Endodermal cell (in vitro differentiated cells): ENCODE measurements around the gene HYAL2. TPM values are rescaled to one million over a fixed set of nuclear protein-coding genes. Genes with fewer than 3 reads are reported as not detected.

Source experiments
- DNase-seq: peaks from one replicate; pipeline ENCODE4 v3.0.0-alpha.2; 2017
- H3K27ac ChIP-seq: 2 replicates; pipeline ENCODE4 v1.5.1; 2013; ENCODE audit warnings: mild to moderate bottlenecking, low read depth, low read length, moderate library complexity
- H3K27me3 ChIP-seq: 2 replicates; pipeline ENCODE4 v1.6.1; 2013; ENCODE audit warnings: mild to moderate bottlenecking, low read length, moderate library complexity; ENCODE audit not compliant: insufficient read depth, control insufficient read depth, poor library complexity, severe bottlenecking
- H3K36me3 ChIP-seq: 2 replicates; pipeline ENCODE4 v1.7.0; 2013; ENCODE audit warnings: mild to moderate bottlenecking, low read length, moderate library complexity; ENCODE audit not compliant: control insufficient read depth, insufficient read depth
- H3K4me1 ChIP-seq: one replicate; pipeline ENCODE4 v1.7.0; 2013; ENCODE audit warnings: low read length; ENCODE audit not compliant: control insufficient read depth, insufficient read depth
- H3K4me3 ChIP-seq: 2 replicates; pipeline ENCODE4 v1.5.1; 2013; ENCODE audit warnings: mild to moderate bottlenecking, low read length, moderate library complexity
- H3K9ac ChIP-seq: 2 replicates; pipeline ENCODE4 v1.6.1; 2013; ENCODE audit warnings: mild to moderate bottlenecking, low read length, moderate library complexity; ENCODE audit not compliant: poor library complexity, severe bottlenecking; ENCODE audit errors: extremely low read depth
- H3K9me3 ChIP-seq: 2 replicates; pipeline ENCODE4 v1.6.1; 2013; ENCODE audit warnings: mild to moderate bottlenecking, low read length, moderate library complexity; ENCODE audit not compliant: control insufficient read depth
- H3K27ac Mint-ChIP-seq: 2 replicates; pipeline ENCODE4 v1.8.0; 2020; ENCODE audit warnings: mixed read lengths
- H3K27me3 Mint-ChIP-seq: 2 replicates; pipeline ENCODE4 v1.8.0; 2021; ENCODE audit warnings: mild to moderate bottlenecking, mixed read lengths; ENCODE audit not compliant: insufficient read depth
- H3K36me3 Mint-ChIP-seq: 2 replicates; pipeline ENCODE4 v1.8.0; 2020; ENCODE audit warnings: low read depth, mixed read lengths
- H3K4me1 Mint-ChIP-seq: 2 replicates; pipeline ENCODE4 v1.8.0; 2020; ENCODE audit warnings: mixed read lengths
- H3K4me3 Mint-ChIP-seq: 2 replicates; pipeline ENCODE4 v1.8.0; 2020; ENCODE audit warnings: mild to moderate bottlenecking, moderate library complexity, mixed read lengths
- H3K9me3 Mint-ChIP-seq: 2 replicates; pipeline ENCODE4 v1.8.0; 2020; ENCODE audit warnings: mild to moderate bottlenecking, mixed read lengths
- CTCF ChIP-seq: fragments of 200-600 bp; sonication (generic); conservative IDR thresholded peaks from 2 replicates; pipeline ENCODE4 v1.5.0; 2021; ENCODE audit warnings: antibody characterized with exemption, mild to moderate bottlenecking
- WGBS, 2 experiments: methylation state at CpG; one replicate each; pipeline versions ENCODE4 v1.1.5 to v1.1.7; 2013; ENCODE audit warnings: missing lambda C conversion rate in 2 of 2, mixed read lengths in 1 of 2; ENCODE audit not compliant: insufficient coverage in 1 of 2, insufficient read length in 1 of 2; 5-methylcytosine and 5-hydroxymethylcytosine counted together
- total RNA-seq, 2 donors: library from RNA; stranded (reverse); fragmentation: NEBNext Ultra II Directional in 1 of 2; extraction: Animal tissue kit (Norgen Biotek cat#: 25700) in 1 of 2; gene quantifications; 2 replicates in 1 of 2; 3 replicates in 1 of 2; pipeline ENCODE4 v1.2.1, GENCODE V29; 2021

Gene HYAL2
- total RNA-seq, 2 donors from 2014 or later, result 55.3 to 61.1 TPM

GRCh38 chr3:50354186-50354764 is 31.7 kb upstream of the HYAL2 start:
- WGBS, 2 experiments, result 96 to 100% methylated on average over 1 to 5 of the region's 5 CpGs
- DNase-seq, result no peak
- Mint-ChIP-seq H3K36me3 (peaks cover 18% of the 10 kb centered on the region), H3K4me3 (no peak overlapping the region), H3K4me1 (peaks cover 36% of the 10 kb centered on the region), H3K27ac (no peak overlapping the region), H3K9me3 (no peaks in the 10 kb centered on the region), H3K27me3 (peaks cover 1% of the 10 kb centered on the region)
- Histone ChIP-seq H3K9ac (no peak overlapping the region), H3K27ac (no peak overlapping the region), H3K4me3 (no peak overlapping the region), H3K4me1 (peaks cover 11% of the 10 kb centered on the region), H3K9me3 (no peaks in the 10 kb centered on the region), H3K36me3 (peaks cover 33% of the 10 kb centered on the region), H3K27me3 (no peaks in the 10 kb centered on the region)
- no peak for TF ChIP-seq CTCF

- Histone ChIP-seq H3K4me3 (no peak overlapping the region), H3K27ac (no peak overlapping the region), H3K27me3 (no peaks in the 10 kb centered on the region), H3K9me3 (no peaks in the 10 kb centered on the region), H3K36me3 (peaks cover 36% of the 10 kb centered on the region), H3K4me1 (peaks cover 8% of the 10 kb centered on the region), H3K9ac (no peak overlapping the region)
- Mint-ChIP-seq H3K27ac (no peak overlapping the region), H3K36me3 (peaks cover 18% of the 10 kb centered on the region), H3K4me1 (peaks cover 32% of the 10 kb centered on the region), H3K27me3 (peaks cover 1% of the 10 kb centered on the region), H3K4me3 (no peak overlapping the region), H3K9me3 (no peaks in the 10 kb centered on the region)
- TF ChIP-seq CTCF, result no peak
- 94% methylated on average over 9 to 12 of the region's 12 CpGs for WGBS, 2 experiments
- no peak for DNase-seq
Measured at GRCh38 chr3:50353245-50354004, 30.9 kb upstream of the HYAL2 start.

- H3K9ac ChIP-seq, result no peak overlapping the region
- no peak overlapping the region for H3K27ac ChIP-seq
- H3K4me3 Mint-ChIP-seq, result no peak overlapping the region
Measured at GRCh38 chr3:50352781-50353180, 30.2 kb upstream of the HYAL2 start.

More at GRCh38 chr3:50352781-50353180, 30.2 kb upstream of the HYAL2 start:
- Mint-ChIP-seq H3K27ac (no peak overlapping the region), H3K4me1 (peaks cover 26% of the 10 kb centered on the region), H3K36me3 (peaks cover 18% of the 10 kb centered on the region), H3K27me3 (peaks cover 1% of the 10 kb centered on the region), H3K9me3 (no peaks in the 10 kb centered on the region)
- no peaks in the 10 kb centered on the region for H3K9me3 ChIP-seq
- peaks cover 2% of the 10 kb centered on the region for H3K4me1 ChIP-seq
- no peaks in the 10 kb centered on the region for H3K27me3 ChIP-seq
- H3K4me3 ChIP-seq, result no peak overlapping the region
- no peak for DNase-seq
- peak; percentile 55 for TF ChIP-seq CTCF
- peaks cover 42% of the 10 kb centered on the region for H3K36me3 ChIP-seq
- 33 to 81% methylated on average over 1 to 2 of the region's 2 CpGs for WGBS, 2 experiments
